Endothelial cell of umbilical vein (primary cell): ENCODE results near the gene MAP3K15.
"Not testable (repeated sequence)": the region's sequence is repeated elsewhere in the genome, so short reads cannot be mapped to it uniquely, and the experiment has no call there.

Experiments used
- CTCF ChIP-seq, 2 donors: IDR thresholded peaks; 1 replicate in 1 of 2; 2 replicates in 1 of 2; pipeline ENCODE4 v1.5.1; 2011; ENCODE audit warnings: low read length in 2 of 2, mild to moderate bottlenecking in 2 of 2, moderate library complexity in 2 of 2, control low read depth in 1 of 2, inconsistent platforms in 1 of 2, low read depth in 1 of 2; ENCODE audit not compliant: insufficient read depth in 1 of 2; ENCODE audit errors: extremely low read depth in 1 of 2
- EZH2 ChIP-seq: IDR thresholded peaks from 2 replicates; pipeline ENCODE4 v1.6.1; 2012; ENCODE audit warnings: borderline replicate concordance, low read depth, mild to moderate bottlenecking, moderate library complexity, low read length, inconsistent platforms; ENCODE audit not compliant: severe bottlenecking
- FOS ChIP-seq: IDR thresholded peaks from 2 replicates; pipeline ENCODE4 v1.6.1; 2011; ENCODE audit warnings: mild to moderate bottlenecking, low read length, moderate library complexity, borderline replicate concordance; ENCODE audit not compliant: insufficient read depth
- GATA2 ChIP-seq: IDR thresholded peaks from 2 replicates; pipeline ENCODE4 v1.7.0; 2011; ENCODE audit warnings: low read depth, mild to moderate bottlenecking, moderate library complexity, mixed read lengths, low read length; ENCODE audit not compliant: insufficient read length, insufficient read depth
- MAX ChIP-seq: IDR thresholded peaks from 2 replicates; pipeline ENCODE4 v1.6.1; 2011; ENCODE audit not compliant: insufficient read depth, insufficient read length
- POLR2A ChIP-seq: IDR thresholded peaks from 2 replicates; pipeline ENCODE4 v1.6.1; 2012; ENCODE audit warnings: low read depth, mild to moderate bottlenecking, control low read depth, low read length

GRCh38 chrX:19511796-19512195 is 3.5 kb downstream of the MAP3K15 start:
- not testable (repeated sequence) for TF ChIP-seq CTCF (IDR thresholded peaks at IDR 0.05; ENCODE audit: extremely low read depth in 1 of 2, insufficient read depth in 1 of 2, low read depth in 1 of 2, low read length in 2 of 2); POLR2A; GATA2; MAX; EZH2; FOS
